AG09309 (cell line): ENCODE measurements around the gene SMAD1.

ENCODE experiments used
- DNase-seq: peaks from one replicate; pipeline ENCODE4 v3.0.0-alpha.2; 2010; ENCODE audit warnings: low read depth
- H3K4me3 ChIP-seq: 2 replicates; pipeline ENCODE4 v1.5.1; 2011; ENCODE audit warnings: mild to moderate bottlenecking, low read depth, low read length, moderate library complexity; ENCODE audit not compliant: control insufficient read depth
- CTCF ChIP-seq: IDR thresholded peaks from 2 replicates; pipeline ENCODE4 v1.5.1; 2011; ENCODE audit warnings: mild to moderate bottlenecking, low read depth, low read length, inconsistent platforms; ENCODE audit not compliant: insufficient read depth, control insufficient read depth; ENCODE audit errors: missing control alignments

Gene SMAD1

GRCh38 chr4:145438298-145438697 lies 43.4 kb upstream of the SMAD1 start:
- no peak for TF ChIP-seq CTCF
- no peak for DNase-seq
- no peak overlapping the region for H3K4me3 ChIP-seq

- no peak overlapping the region for H3K4me3 ChIP-seq
- no peak for DNase-seq
- TF ChIP-seq CTCF, result no peak
Measured at GRCh38 chr4:145440292-145441007, 41.2 kb upstream of the SMAD1 start.

GRCh38 chr4:145446184-145446583 lies 35.5 kb upstream of the SMAD1 start:
- no peak for TF ChIP-seq CTCF
- no peak for DNase-seq

GRCh38 chr4:145451895-145452294 lies 29.8 kb upstream of the SMAD1 start:
- no peak for TF ChIP-seq CTCF
- H3K4me3 ChIP-seq, result no peak overlapping the region
- DNase-seq, result no peak

More at GRCh38 chr4:145446184-145446583, 35.5 kb upstream of the SMAD1 start:
- H3K4me3 ChIP-seq, result no peak overlapping the region

GRCh38 chr4:145452447-145453162 lies 29.0 kb upstream of the SMAD1 start:
- no peak overlapping the region for H3K4me3 ChIP-seq
- TF ChIP-seq CTCF, result no peak
- no peak for DNase-seq

- no peak for TF ChIP-seq CTCF
- no peak for DNase-seq
- no peak overlapping the region for H3K4me3 ChIP-seq
Measured at GRCh38 chr4:145453163-145453520, 28.5 kb upstream of the SMAD1 start.
